HL-60/S4 (cell line): ENCODE measurements around the gene ZNF202.
"Not testable (repeated sequence)": the region's sequence is repeated elsewhere in the genome, so short reads cannot be mapped to it uniquely, and the experiment has no call there.

Experiments
- in situ Hi-C: fragments of 300-500 bp; cut with MboI; formaldehyde crosslinking; loops from 2 replicates; pipeline ENCODE4 v1.14.3; 2022; ENCODE audit warnings: low sequenced_read_pairs

The ZNF202 gene

GRCh38 chr11:123742031-123742723, 717 bp upstream of the ZNF202 start:
- in situ Hi-C loops: no loop called here

- in situ Hi-C loops: no loop called here
Measured at GRCh38 chr11:123740787-123741158, 687 bp downstream of the ZNF202 start.

DNA sequence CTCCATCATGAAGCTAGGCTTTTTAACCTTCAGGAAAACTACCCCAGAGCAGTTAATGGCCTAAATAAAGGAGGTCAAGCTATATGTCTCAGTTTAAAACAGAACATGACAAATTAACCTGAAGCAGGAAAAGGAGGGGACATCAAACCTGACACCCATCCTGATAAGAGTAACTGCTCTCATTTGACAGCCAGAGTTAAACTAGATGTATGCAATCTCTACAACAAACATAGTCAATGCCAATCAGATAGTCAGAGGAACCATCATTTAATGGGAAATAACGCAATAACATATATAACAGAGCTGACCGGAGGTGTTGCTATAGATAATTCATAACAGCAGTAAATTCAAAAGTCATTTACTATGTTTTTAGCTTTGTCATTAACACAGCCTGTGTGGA, 3.1 kb downstream of the ZNF202 start:
- in situ Hi-C loops: no loop called here

- in situ Hi-C loops: no loop called here
Measured at GRCh38 chr11:123736769-123737168, 4.7 kb downstream of the ZNF202 start.

GRCh38 chr11:123729602-123730001, 11.9 kb downstream of the ZNF202 start:
- in situ Hi-C loops: no loop called here

GRCh38 chr11:123725995-123726655, 15.3 kb downstream of the ZNF202 start:
- in situ Hi-C loops: no loop called here

GRCh38 chr11:123719452-123719851, 22.0 kb downstream of the ZNF202 start:
- in situ Hi-C loops: no loop called here

DNA sequence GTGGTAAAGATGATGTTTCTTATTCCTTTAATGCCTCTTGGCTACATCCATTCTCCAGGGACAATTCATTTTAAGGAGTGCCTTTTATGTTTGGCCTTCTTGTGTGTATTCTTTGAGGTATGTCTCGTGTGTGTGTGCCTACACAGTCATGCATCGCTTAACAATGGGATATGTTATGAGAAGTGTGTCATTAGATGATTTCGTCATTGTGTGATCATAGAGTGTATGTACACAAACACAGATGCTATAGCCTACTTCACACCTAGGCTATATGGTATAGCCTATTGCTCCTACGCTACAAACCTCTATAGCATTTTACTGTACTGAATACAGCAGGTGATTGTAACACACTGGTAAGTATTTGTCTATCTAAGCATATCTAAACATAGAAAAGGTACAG, 23.0 kb downstream of the ZNF202 start:
- in situ Hi-C loops: no loop called here

DNA sequence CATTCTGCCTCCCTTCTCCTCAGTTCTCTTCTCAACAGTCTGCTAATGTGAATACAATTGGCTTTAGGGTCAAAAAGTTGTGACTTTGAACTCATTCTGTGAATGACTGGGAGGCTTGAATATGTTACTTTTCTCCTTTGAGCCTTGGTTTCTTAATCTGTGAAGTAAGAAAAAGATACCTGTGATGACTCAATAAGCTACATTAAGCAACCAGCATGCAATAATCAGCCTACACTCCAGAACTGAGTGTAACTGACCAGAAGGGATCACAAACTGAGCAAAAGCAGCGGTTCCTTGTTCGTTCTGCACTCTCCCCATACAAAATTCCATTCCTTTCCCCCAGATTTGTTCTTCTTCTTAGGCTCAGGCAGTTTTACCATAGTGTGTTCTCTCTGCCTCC, 23.4 kb downstream of the ZNF202 start:
- in situ Hi-C loops: no loop called here

GRCh38 chr11:123712627-123713026, 28.8 kb downstream of the ZNF202 start:
- in situ Hi-C loops: not testable (repeated sequence)

DNA sequence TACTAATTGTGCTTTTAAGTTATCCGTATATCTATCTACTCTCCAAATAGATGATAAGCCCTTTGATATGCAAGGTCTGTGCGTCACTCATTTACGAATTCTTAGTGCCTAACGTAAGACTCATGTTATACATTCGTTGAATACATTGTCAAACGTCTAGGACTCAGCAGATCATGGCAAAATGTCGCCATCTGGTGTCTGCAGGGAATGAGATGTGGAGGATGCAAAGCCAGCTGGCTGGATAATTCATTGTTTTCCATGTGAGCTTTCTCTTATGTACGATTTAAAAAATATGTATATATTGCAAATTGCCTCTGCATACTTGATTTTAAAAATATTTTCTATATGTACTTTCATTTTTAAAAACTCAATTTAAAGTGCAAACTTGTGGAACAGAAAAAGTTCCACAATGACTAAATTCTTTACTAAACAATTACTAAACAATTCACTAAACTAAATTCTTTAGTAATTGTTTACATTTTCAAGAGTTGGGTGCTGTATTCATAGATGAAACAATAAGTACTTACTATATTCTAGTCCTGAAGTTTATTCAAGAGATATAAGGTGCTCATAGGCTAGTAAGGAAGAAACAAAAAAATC, 33.8 kb downstream of the ZNF202 start:
- in situ Hi-C loops: no loop called here

GRCh38 chr11:123707206-123707605, 34.3 kb downstream of the ZNF202 start:
- in situ Hi-C loops: no loop called here

GRCh38 chr11:123704341-123704740, 37.1 kb downstream of the ZNF202 start:
- in situ Hi-C loops: no loop called here

DNA sequence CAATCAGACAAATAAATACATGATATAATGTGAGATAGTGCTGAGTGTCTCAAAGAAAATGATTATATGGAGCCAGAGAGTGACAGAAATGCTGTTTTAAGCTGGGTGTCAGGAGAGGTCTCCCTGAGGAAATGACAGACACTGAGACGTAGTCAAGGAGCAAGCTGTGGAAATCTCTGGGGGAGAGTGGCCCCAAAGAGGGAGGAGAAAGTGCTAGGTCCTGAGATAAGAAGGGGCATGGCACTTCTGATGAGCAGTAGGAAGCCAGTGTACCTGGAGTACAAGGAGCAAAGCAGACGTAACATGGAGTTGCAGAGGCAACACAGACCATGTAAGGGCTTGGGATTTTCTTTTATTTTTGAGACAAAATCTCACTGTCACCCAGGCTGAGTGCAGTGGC, 38.8 kb downstream of the ZNF202 start:
- in situ Hi-C loops: no loop called here

DNA sequence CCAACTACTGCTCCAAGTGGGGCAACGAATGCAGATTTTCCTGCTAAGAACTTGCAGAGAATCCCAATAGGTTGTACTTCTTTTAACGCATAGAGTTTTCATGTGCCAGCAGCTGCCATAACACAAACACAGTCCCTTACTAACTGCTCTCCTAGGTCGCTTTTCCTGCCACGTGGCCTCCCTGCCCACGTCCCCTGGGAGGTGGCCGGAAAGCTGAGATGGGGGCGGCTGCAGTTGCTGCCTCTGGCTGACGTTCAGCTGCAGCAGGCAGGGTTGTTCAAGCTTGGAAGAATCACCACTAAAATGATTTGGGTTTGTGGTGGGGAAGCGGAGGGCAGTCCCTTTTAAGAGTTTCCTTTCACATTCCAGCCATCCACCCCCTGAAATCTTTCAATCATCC, 39.3 kb downstream of the ZNF202 start:
- in situ Hi-C loops: no loop called here

DNA sequence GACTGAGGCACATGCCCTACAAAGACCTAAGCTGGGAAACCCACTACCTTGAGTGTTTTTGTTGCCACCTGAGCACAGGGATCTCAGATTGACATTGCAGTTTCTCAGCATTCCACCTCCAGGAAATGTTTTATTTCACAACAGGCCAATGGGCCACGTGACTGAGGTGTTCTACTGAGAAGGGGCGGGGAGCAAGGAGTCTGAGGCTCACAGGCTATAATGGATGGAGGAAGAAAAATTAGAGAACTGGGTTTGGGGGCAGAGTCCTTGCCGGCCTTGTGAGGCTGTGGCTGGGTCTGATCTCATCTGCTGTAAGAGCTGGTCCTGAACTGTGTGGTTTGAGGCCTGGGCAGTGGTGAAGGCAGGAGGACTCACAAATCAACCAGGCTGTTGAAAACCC, 40.7 kb downstream of the ZNF202 start:
- in situ Hi-C loops: no loop called here

- in situ Hi-C loops: no loop called here
Measured at GRCh38 chr11:123698546-123699127, 42.8 kb downstream of the ZNF202 start.

- in situ Hi-C loops: no loop called here
Measured at GRCh38 chr11:123696183-123696582, 45.3 kb downstream of the ZNF202 start.

GRCh38 chr11:123695231-123695630, 46.2 kb downstream of the ZNF202 start:
- in situ Hi-C loops: no loop called here

DNA sequence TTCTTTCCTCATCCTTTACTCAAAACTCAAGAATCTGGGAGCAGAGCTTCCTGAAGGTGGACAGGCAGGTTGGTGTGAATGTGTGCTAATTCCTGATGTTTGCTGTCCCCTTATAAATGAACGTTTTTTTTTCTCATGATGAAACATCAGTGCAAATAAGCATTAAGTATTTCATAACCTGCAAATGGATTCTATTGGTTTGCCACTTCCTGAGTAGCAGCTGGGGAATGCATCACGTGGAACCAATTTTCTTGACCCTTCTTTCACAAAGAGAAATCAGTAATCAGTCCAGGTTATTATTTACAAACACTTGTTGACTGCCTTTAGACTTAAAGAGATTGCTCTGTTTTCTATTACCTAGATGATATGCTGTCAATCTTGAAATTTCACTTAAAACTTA, 46.9 kb downstream of the ZNF202 start:
- in situ Hi-C loops: no loop called here

GRCh38 chr11:123692961-123693360, 48.5 kb downstream of the ZNF202 start:
- in situ Hi-C loops: no loop called here

DNA sequence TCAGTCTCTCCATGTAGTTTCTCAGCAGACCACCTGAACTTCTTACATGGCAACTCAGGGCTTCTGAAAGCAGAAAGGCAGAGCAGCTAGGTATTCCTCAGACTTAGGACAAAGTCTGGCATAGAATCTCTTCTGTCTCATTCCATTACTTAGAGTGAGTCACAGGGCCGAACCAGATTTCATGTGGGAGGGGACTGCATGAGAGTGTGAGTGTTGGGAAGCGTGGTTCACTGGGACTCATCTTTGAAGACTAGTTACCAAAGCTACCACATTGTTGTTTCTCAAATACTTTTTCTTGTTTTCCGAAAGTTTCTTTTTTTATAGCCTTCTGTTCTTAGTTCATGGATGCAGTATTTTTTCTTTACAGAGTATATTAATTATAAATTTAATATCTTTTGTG, 51.0 kb downstream of the ZNF202 start:
- in situ Hi-C loops: no loop called here
